IPS-18c (cell line): ENCODE data around the gene KLHL20.
A peak's percentile ranks its signal among the peaks of the same experiment; 100 is the strongest.
"Not testable (repeated sequence)": the region's sequence is repeated elsewhere in the genome, so short reads cannot be mapped to it uniquely, and the experiment has no call there.

Experiments used
- H3K4me3 ChIP-seq: 2 replicates; pipeline ENCODE4 v1.7.0; 2013; ENCODE audit warnings: low read depth, mild to moderate bottlenecking, low read length, moderate library complexity; ENCODE audit not compliant: insufficient read depth
- H3K9me3 ChIP-seq: one replicate; pipeline ENCODE4 v1.6.1; 2013; ENCODE audit warnings: mild to moderate bottlenecking, low read length, moderate library complexity; ENCODE audit not compliant: control insufficient read depth, insufficient read depth

Gene KLHL20

GRCh38 chr1:173802961-173803360 is 88.2 kb downstream of the KLHL20 start:
- H3K9me3 ChIP-seq, result no peaks in the 10 kb centered on the region
- no peak overlapping the region for H3K4me3 ChIP-seq

- not testable (repeated sequence) for H3K4me3 ChIP-seq, H3K9me3 ChIP-seq
Observed at GRCh38 chr1:173813654-173814053, 98.9 kb downstream of the KLHL20 start.

GRCh38 chr1:173818459-173818858 is 103.7 kb downstream of the KLHL20 start:
- no peaks in the 10 kb centered on the region for H3K9me3 ChIP-seq
- no peak overlapping the region for H3K4me3 ChIP-seq

- no peaks in the 10 kb centered on the region for H3K9me3 ChIP-seq
- no peak overlapping the region for H3K4me3 ChIP-seq
Observed at GRCh38 chr1:173821680-173822079, 106.9 kb downstream of the KLHL20 start.

GRCh38 chr1:173823781-173824314 is 109.1 kb downstream of the KLHL20 start:
- Histone ChIP-seq H3K9me3 (no peaks in the 10 kb centered on the region), H3K4me3 (peak overlapping the region; percentile 79)

- Histone ChIP-seq H3K4me3 (peak within 1 kb of the TSS; percentile 79), H3K9me3 (no peaks in the 10 kb centered on the region)
Observed at GRCh38 chr1:173824315-173825081, 109.7 kb downstream of the KLHL20 start, which contains the start of the genes CENPL and DARS2. Gene CENPL (minus strand): TSS chr1:173824883. CDS start chr1:173811299, 13,584 bp downstream. Gene DARS2 (plus strand): TSS chr1:173824673. CDS start chr1:173825230, 557 bp downstream.

- Histone ChIP-seq H3K4me3 (no peak overlapping the region), H3K9me3 (no peaks in the 10 kb centered on the region)
Observed at GRCh38 chr1:173827611-173828010, 112.8 kb downstream of the KLHL20 start.

- no peaks in the 10 kb centered on the region for H3K9me3 ChIP-seq
- H3K4me3 ChIP-seq, result no peak overlapping the region
Observed at GRCh38 chr1:173832748-173833147, 118.0 kb downstream of the KLHL20 start.
